Measurements from ENCODE around the gene SLC22A6.

DNA sequence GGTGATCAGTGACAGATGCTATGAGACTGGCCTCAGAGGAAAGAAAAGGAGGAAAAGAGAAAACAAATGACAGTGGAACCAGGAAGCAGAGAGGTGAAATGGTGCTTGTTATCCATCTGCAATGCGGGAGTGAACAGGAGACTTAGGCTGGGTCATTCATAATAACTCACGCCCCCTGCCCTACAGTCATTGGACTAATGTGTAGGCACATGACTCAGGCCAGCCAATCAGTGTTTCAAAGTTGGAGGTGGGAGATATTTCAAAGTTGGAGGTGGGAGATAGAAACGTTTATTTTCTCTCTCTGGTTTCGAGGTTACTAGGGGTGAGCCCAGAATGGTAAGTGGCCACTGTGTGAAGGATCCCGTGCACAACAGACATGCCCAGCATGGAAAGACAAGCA is 30.3 kb downstream of the SLC22A6 start:
- TF ChIP-seq, protein P1, sequence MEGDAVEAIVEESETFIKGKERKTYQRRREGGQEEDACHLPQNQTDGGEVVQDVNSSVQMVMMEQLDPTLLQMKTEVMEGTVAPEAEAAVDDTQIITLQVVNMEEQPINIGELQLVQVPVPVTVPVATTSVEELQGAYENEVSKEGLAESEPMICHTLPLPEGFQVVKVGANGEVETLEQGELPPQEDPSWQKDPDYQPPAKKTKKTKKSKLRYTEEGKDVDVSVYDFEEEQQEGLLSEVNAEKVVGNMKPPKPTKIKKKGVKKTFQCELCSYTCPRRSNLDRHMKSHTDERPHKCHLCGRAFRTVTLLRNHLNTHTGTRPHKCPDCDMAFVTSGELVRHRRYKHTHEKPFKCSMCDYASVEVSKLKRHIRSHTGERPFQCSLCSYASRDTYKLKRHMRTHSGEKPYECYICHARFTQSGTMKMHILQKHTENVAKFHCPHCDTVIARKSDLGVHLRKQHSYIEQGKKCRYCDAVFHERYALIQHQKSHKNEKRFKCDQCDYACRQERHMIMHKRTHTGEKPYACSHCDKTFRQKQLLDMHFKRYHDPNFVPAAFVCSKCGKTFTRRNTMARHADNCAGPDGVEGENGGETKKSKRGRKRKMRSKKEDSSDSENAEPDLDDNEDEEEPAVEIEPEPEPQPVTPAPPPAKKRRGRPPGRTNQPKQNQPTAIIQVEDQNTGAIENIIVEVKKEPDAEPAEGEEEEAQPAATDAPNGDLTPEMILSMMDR (IDR thresholded peaks at IDR 0.05): no peak
- TF ChIP-seq EP300 (IDR thresholded peaks at IDR 0.05) (no peak), POLR2A (IDR thresholded peaks at IDR 0.05) (no peak)

Measured in tibial nerve (tissue), 4 donors.